ENCODE data around the gene MLX.

Gene MLX, protein sequence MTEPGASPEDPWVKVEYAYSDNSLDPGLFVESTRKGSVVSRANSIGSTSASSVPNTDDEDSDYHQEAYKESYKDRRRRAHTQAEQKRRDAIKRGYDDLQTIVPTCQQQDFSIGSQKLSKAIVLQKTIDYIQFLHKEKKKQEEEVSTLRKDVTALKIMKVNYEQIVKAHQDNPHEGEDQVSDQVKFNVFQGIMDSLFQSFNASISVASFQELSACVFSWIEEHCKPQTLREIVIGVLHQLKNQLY

GRCh38 chr17:42566883-42567573, at the start of gene MLX:
Gene MLX (plus strand): TSS chr17:42567100. CDS start chr17:42567125, 25 bp downstream.
- TF ChIP-seq Cebpa-rat (IDR thresholded peaks at IDR 0.05) = no peak
- Histone ChIP-seq H3K9ac (peak within 1 kb of the TSS; percentile 87), H3K4me2 (peak within 1 kb of the TSS; percentile 94), H3K27me3 (no peaks in the 10 kb centered on the region), H3K9me3 (no peaks in the 10 kb centered on the region), H3K36me3 (peaks cover 71% of the 10 kb centered on the region), H3K4me1 (peaks cover 41% of the 10 kb centered on the region), H4K20me1 (peaks cover 21% of the 10 kb centered on the region), H3K4me3 (peak within 1 kb of the TSS; percentile 85), H3K27ac (peak within 1 kb of the TSS; percentile 84)

- TF ChIP-seq Cebpa-rat (IDR thresholded peaks at IDR 0.05) = no peak
- Histone ChIP-seq H3K36me3 (no peaks in the 10 kb centered on the region), H3K4me3 (no peak overlapping the region), H3K9ac (no peak overlapping the region), H4K20me1 (no peaks in the 10 kb centered on the region), H3K4me2 (0 out of 2 replicates have a peak overlapping the region, but pooled peaks have one; percentile 2), H3K9me3 (no peaks in the 10 kb centered on the region), H3K4me1 (peaks cover 37% of the 10 kb centered on the region), H3K27ac (no peak overlapping the region), H3K27me3 (no peaks in the 10 kb centered on the region)
These were observed 49.4 kb upstream of the MLX start for GRCh38 chr17:42517516-42517915.

GRCh38 chr17:42518046-42518754, 48.7 kb upstream of the MLX start:
- peaks cover 33% of the 10 kb centered on the region for H3K4me1 ChIP-seq

DNA sequence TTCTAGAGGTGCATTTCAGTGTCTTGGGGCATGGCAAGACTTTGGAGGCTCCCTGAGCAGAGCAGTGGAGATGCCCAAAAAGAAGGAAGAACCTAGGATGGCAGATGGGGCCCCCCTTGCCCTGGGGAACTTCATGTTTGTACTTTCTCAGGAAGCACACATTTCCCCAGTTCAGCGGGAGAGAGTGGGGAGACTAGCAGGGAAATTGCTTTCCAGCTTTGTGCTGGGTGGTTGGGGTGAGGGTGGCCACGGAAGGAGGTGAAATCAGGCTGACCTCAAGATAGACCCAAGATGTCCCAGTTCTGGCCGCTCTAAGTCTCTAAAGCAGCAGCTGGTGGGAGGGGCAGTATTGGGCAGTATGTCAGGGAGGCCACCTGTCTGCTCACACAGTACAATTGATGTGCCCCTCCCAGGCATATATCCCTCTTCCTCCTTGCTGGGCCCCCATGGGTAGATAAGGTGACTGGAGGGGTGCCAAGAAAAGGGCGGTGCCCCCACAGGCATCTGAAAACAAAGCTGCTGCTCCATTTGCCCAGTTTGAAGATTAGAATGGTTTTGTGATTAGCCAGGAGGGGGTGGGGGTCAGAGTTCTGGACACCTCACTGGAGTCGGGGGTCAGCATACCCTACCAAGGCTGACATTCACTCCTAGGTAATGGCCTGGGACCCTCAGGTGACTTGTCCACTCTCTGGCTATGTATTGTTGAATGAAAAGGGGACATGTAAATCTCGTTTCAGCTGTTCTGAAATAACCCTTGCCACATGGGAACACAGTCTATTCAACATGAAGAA, 48.0 kb upstream of the MLX start:
- Histone ChIP-seq H3K9me3 (no peaks in the 10 kb centered on the region), H3K4me1 (peaks cover 33% of the 10 kb centered on the region), H3K36me3 (no peaks in the 10 kb centered on the region), H3K27ac (no peak overlapping the region), H3K27me3 (no peaks in the 10 kb centered on the region), H3K9ac (peak overlapping the region; percentile 30; the same call in 1 of the 2 replicates), H3K4me3 (no peak overlapping the region), H3K4me2 (peak overlapping the region; percentile 58), H4K20me1 (no peaks in the 10 kb centered on the region)
- no peak for TF ChIP-seq Cebpa-rat (IDR thresholded peaks at IDR 0.05)

More at GRCh38 chr17:42518046-42518754, 48.7 kb upstream of the MLX start:
- no peaks in the 10 kb centered on the region for H3K9me3 ChIP-seq
- TF ChIP-seq Cebpa-rat (IDR thresholded peaks at IDR 0.05) = no peak
- no peaks in the 10 kb centered on the region for H3K36me3 ChIP-seq
- H3K4me2 ChIP-seq = peak overlapping the region; percentile 58
- H3K9ac ChIP-seq = peak overlapping the region; percentile 30; the same call in 1 of the 2 replicates
- H3K27me3 ChIP-seq = no peaks in the 10 kb centered on the region
- no peak overlapping the region for H3K27ac ChIP-seq
- H3K4me3 ChIP-seq = no peak overlapping the region
- H4K20me1 ChIP-seq = no peaks in the 10 kb centered on the region

GRCh38 chr17:42519546-42520491, 47.1 kb upstream of the MLX start:
- Histone ChIP-seq H3K4me2 (0 out of 2 replicates have a peak overlapping the region, but pooled peaks have one; percentile 58), H3K4me1 (peaks cover 33% of the 10 kb centered on the region), H3K27me3 (no peaks in the 10 kb centered on the region), H3K9me3 (no peaks in the 10 kb centered on the region), H3K36me3 (no peaks in the 10 kb centered on the region), H3K4me3 (no peak overlapping the region), H4K20me1 (no peaks in the 10 kb centered on the region), H3K9ac (no peak overlapping the region), H3K27ac (no peak overlapping the region)
- no peak for TF ChIP-seq Cebpa-rat (IDR thresholded peaks at IDR 0.05)

GRCh38 chr17:42520540-42520951, 46.4 kb upstream of the MLX start:
- Histone ChIP-seq H3K27me3 (no peaks in the 10 kb centered on the region), H4K20me1 (no peaks in the 10 kb centered on the region), H3K9me3 (no peaks in the 10 kb centered on the region), H3K4me2 (no peak overlapping the region), H3K27ac (no peak overlapping the region), H3K36me3 (no peaks in the 10 kb centered on the region), H3K9ac (no peak overlapping the region), H3K4me1 (peaks cover 33% of the 10 kb centered on the region), H3K4me3 (no peak overlapping the region)
- TF ChIP-seq Cebpa-rat (IDR thresholded peaks at IDR 0.05) = no peak

DNA sequence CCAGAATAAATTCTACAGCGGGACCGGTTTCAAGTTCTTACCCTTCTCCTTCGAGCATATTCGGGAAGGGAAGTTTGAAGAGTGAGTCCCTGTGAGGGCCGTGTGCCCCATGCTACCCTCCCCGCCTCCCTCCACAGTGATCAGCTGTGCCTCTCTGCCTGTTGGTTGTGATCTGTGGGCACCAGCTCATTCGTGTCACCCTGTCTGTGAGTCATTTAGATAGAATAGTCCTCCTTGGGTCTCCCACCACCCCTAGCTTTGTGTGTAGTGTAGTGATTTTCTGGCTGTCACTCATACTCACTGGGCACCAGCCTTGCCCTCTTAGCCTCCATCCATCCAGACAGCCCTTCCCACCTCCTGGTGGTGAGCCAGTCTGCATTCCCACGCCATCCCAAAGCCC, 45.9 kb upstream of the MLX start:
- Histone ChIP-seq H3K27me3 (no peaks in the 10 kb centered on the region), H3K4me1 (peaks cover 33% of the 10 kb centered on the region), H4K20me1 (no peaks in the 10 kb centered on the region), H3K9me3 (no peaks in the 10 kb centered on the region), H3K4me3 (no peak overlapping the region), H3K27ac (no peak overlapping the region), H3K4me2 (no peak overlapping the region), H3K9ac (no peak overlapping the region), H3K36me3 (no peaks in the 10 kb centered on the region)
- TF ChIP-seq Cebpa-rat (IDR thresholded peaks at IDR 0.05) = no peak

GRCh38 chr17:42521666-42522262, 45.1 kb upstream of the MLX start:
- Histone ChIP-seq H3K27ac (no peak overlapping the region), H3K4me2 (no peak overlapping the region), H3K4me3 (no peak overlapping the region), H3K9me3 (no peaks in the 10 kb centered on the region), H3K27me3 (no peaks in the 10 kb centered on the region), H3K4me1 (peaks cover 38% of the 10 kb centered on the region), H3K9ac (no peak overlapping the region), H4K20me1 (no peaks in the 10 kb centered on the region), H3K36me3 (no peaks in the 10 kb centered on the region)
- no peak for TF ChIP-seq Cebpa-rat (IDR thresholded peaks at IDR 0.05)

Measured in BLaER1 (cell line).